GM12872 (cell line): ENCODE results near the gene NMRK1.

Experiments
- TF ChIP-seq, protein P1 (sequence below): IDR thresholded peaks from 3 replicates; pipeline ENCODE4 v1.5.1; 2011; ENCODE audit warnings: low read depth, mild to moderate bottlenecking, low read length, moderate library complexity; ENCODE audit not compliant: insufficient read depth

NMRK1 gene

DNA sequence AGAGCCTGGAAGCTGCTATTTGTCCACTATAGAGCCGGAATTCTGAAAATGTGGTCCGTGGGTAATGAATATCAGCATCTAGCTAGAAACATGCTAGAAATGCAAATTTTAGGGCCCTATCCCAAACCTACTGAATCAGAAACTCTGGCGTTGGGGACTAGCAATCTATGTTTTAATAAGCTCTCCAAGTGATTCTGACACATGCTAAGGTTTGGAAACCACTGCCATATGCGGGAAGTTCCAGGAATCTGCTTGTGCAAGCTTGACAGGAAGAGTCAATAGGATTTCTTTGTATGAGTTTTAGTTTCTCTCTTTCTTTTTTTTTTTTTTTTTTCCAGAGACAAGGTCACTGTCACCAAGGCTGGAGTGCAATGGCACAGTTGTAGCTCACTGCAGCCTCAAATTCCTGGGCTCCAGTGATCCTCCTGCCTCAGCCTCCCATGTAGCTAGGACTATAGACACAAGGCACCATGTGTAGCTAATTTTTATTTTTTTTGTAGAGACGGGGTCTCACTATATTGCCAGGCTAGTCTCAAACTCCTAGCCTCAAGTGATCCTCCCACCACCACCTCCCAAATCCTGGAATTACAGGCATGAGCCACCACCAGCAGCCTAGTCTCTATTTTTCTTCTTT lies 33.5 kb downstream of the NMRK1 start:
- TF ChIP-seq, protein P1, sequence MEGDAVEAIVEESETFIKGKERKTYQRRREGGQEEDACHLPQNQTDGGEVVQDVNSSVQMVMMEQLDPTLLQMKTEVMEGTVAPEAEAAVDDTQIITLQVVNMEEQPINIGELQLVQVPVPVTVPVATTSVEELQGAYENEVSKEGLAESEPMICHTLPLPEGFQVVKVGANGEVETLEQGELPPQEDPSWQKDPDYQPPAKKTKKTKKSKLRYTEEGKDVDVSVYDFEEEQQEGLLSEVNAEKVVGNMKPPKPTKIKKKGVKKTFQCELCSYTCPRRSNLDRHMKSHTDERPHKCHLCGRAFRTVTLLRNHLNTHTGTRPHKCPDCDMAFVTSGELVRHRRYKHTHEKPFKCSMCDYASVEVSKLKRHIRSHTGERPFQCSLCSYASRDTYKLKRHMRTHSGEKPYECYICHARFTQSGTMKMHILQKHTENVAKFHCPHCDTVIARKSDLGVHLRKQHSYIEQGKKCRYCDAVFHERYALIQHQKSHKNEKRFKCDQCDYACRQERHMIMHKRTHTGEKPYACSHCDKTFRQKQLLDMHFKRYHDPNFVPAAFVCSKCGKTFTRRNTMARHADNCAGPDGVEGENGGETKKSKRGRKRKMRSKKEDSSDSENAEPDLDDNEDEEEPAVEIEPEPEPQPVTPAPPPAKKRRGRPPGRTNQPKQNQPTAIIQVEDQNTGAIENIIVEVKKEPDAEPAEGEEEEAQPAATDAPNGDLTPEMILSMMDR: no peak

DNA sequence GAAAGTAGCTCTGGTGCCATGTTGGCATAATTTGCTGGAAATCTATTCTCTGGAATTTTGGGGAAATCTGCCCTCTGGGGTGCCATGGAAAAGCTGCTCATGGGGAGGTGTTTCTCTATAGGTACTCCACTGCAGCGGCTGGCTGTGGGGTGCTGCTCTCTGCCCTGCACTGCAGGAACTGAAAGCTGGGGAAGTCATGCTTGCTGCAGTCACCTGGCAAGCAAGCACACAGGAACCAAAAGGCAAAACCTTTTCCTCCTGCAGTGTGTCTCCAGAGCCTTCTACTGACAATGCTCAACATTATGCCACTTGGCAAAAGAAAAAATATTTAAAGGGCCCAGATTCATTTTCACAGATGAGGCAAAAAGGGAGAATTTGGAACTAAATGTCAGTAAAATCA lies 34.1 kb downstream of the NMRK1 start:
- TF ChIP-seq, protein P1: no peak

DNA sequence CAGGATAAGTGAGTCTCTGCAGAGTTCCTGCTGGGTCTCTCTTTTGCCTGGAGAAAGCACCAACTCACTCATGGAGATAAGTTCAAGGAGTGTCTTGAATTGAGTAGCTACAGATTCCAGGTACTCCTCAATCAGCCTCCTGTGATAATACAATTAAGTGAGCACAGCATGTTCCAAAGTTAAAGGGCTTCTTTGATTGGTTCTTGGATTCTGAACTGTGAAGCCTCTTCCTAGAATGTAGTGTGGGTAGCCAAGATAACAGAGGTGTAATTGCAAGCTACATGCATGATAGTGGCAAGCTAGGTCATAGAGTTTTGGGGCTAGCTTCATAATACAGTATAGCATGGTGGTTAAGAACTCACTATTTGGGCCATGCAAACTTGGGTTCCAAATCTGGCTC lies 36.7 kb downstream of the NMRK1 start:
- TF ChIP-seq, protein P1: no peak

DNA sequence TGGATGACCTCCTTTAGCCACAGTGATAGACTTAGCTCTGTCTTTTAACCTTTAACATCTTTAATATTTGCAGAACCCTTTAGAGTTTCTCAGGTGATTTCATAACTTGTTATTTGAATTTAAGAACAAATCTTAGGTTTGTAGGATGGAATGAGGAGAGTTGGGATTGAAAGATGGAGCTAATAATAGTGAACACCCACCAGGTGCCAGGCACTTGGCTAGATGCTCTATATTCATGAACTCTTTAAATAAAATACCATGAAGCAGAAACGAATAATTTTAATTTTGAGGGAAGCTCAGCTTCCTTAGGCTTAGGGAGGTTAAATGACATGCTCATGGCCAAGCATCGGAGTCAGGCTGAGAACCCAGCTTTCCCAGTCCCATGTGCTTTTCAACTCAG lies 40.4 kb downstream of the NMRK1 start:
- TF ChIP-seq, protein P1: no peak

DNA sequence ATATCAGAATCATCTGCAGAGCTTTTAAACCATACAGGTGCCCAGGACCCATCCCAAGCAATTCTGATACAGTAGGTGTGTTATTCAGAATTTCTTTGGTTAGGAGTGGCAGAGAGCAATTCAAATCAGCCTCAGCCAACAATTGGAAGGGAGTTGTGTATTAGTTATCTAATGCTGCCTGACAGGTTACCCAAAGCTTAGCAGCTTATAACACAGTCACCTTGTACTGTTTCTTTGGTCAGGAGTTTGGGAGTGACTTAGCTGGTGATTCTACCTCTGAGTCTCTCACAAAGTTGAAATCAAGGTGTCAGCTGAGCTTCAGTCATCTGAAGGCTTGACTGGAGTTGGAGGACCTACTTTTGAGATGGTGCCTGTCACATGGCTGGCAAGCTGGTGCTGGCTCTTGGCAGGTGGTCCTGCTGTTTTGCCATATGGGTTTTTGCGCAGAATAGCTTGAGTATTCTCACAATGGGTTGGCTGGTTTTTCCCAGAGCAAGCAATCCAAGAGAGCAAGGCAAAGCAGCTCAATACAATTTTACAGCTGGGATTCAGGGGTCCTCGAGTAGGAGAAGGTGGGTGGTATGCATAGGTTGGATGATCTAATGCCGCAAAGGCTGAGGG lies 41.1 kb downstream of the NMRK1 start:
- TF ChIP-seq, protein P1: no peak

DNA sequence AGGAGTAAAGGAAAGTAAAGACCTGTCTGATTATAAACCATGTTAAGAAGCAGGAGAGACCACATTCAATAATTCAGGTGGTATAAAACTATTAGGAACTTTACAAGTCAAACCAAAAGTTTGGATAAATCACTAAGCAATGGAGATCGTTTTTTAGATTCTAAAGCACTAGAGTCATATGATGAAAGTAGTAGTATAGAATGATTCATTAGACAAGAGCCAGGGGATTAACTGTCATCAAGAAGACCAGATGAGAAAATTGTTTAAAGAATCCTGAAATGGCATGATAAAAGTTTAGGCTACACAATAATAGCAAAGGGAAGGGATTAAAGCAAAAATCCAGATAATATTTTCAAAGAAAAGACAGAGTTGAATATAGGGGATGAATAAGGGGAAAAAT lies 46.9 kb downstream of the NMRK1 start:
- TF ChIP-seq, protein P1: no peak

DNA sequence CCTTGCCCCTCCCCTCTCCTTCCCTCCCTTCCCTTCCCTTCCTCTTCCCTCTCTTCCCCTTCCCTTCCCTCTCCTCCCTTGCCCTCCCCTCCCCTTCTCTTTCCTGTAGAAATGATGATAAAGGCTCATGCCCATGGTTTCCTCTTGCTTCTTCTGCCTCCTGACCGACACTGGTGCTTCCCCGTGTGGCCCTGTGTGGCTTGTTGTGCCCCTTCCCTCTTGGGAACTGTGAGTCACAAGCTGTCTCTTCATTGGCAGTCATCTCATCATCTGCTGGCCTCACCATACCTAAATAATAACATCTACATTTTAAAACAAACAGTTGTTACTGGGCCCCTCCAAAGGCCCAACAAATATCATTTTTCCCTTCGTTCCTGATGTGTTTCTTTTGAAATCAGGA lies 48.2 kb downstream of the NMRK1 start:
- TF ChIP-seq, protein P1: no peak
